K562 (cell line): Measurements from ENCODE around the gene TBL1X. TPM values are rescaled to one million over a fixed set of nuclear protein-coding genes. Genes with fewer than 3 reads are reported as not detected.

Experiments
- ATAC-seq: fragments of 200-7000 bp; cut with Tn5 transposase; 3 replicates; pipeline ENCODE4 v1.9.1; 2020; ENCODE audit warnings: moderate library complexity
- BruUV-seq: library from RNA; stranded (reverse); fragments of 400-500 nt; replicated peaks from 2 replicates; lab custom pipeline; 2021; lab: Mats Ljungman, UMichigan
- CTCF ChIA-PET: fragments of 300-600 bp; formaldehyde crosslinking; extraction: SDS; loops from one replicate; lab custom pipeline; 2021; ENCODE audit warnings: low intra/inter-chr PET ratio; lab: Yijun Ruan, JAX
- POLR2A ChIA-PET: fragments of 300-600, 350-650 bp; sonication (Branson Sonifier 250); formaldehyde crosslinking; extraction: SDS; loops from one replicate; lab custom pipeline; 2021; ENCODE audit warnings: antibody characterized with exemption, inconsistent platforms; lab: Yijun Ruan, JAX
- DNase-seq, 4 experiments: peaks; one replicate each; pipeline versions ENCODE4 v3.0.0 to v3.0.0-alpha.2; 2011 to 2018; ENCODE audit warnings: low spot score in 3 of 4, mixed read lengths in 3 of 4; ENCODE audit errors: extremely low read depth in 1 of 4
- FAIRE-seq: peaks from 2 replicates; lab custom pipeline; 2011; peaks lifted over from hg19 to GRCh38; lab: Jason Lieb, UNC
- H2AFZ ChIP-seq: 2 replicates; pipeline ENCODE4 v1.6.0; 2011; ENCODE audit warnings: low read depth, low read length, control low read depth, inconsistent platforms
- H3K27ac ChIP-seq: fragments of 200-600 bp; 3 replicates; pipeline ENCODE4 v1.8.0; 2011; ENCODE audit warnings: low read depth, mild to moderate bottlenecking, control low read depth, inconsistent platforms, low read length, moderate library complexity, mixed read lengths; ENCODE audit errors: extremely low read depth
- H3K27me3 ChIP-seq, 2 experiments: fragments of 300-600 bp in 1 of 2; 2 replicates in 1 of 2; 3 replicates in 1 of 2; pipeline versions ENCODE4 v1.6.0 to v1.8.0; 2011; ENCODE audit warnings: inconsistent platforms in 2 of 2, low read length in 2 of 2, mild to moderate bottlenecking in 1 of 2, mixed read lengths in 1 of 2, moderate library complexity in 1 of 2; ENCODE audit not compliant: control insufficient read depth in 2 of 2, insufficient read depth in 2 of 2
- H3K36me3 ChIP-seq: fragments of 300-600 bp; 3 replicates; pipeline ENCODE4 v1.8.0; 2011; ENCODE audit warnings: mild to moderate bottlenecking, low read length, inconsistent platforms; ENCODE audit not compliant: control insufficient read depth, insufficient read depth
- H3K4me1 ChIP-seq, 2 experiments: fragments of 200-600 bp in 1 of 2; replicated peaks in 1 of 2; 2 replicates in 1 of 2; 3 replicates in 1 of 2; pipeline versions ENCODE4 v1.5.1 to v1.8.0; 2011; ENCODE audit warnings: inconsistent platforms in 2 of 2, low read length in 2 of 2, mild to moderate bottlenecking in 1 of 2, mixed read lengths in 1 of 2, moderate library complexity in 1 of 2; ENCODE audit not compliant: control insufficient read depth in 2 of 2, insufficient read depth in 2 of 2
- H3K4me2 ChIP-seq: 2 replicates; pipeline ENCODE4 v1.6.1; 2011; ENCODE audit warnings: low read length, control low read depth, inconsistent platforms, mixed read lengths; ENCODE audit not compliant: insufficient read depth
- H3K4me3 ChIP-seq: fragments of 200-600 bp; sonication (generic), shearing (Covaris generic); 2 replicates; pipeline ENCODE4 v1.5.1; 2016; ENCODE audit warnings: control low read depth, inconsistent platforms
- H3K79me2 ChIP-seq: fragments of 200-600 bp; 3 replicates; pipeline ENCODE4 v1.8.0; 2011; ENCODE audit warnings: low read length, inconsistent platforms; ENCODE audit not compliant: control insufficient read depth, insufficient read depth
- H3K9ac ChIP-seq, 2 experiments: 2 replicates each; pipeline versions ENCODE4 v1.6.0 to v1.6.1; 2011; ENCODE audit warnings: low read depth in 2 of 2, low read length in 2 of 2, control low read depth in 1 of 2, inconsistent platforms in 1 of 2, mild to moderate bottlenecking in 1 of 2, mixed read lengths in 1 of 2; ENCODE audit not compliant: insufficient read depth in 1 of 2
- H3K9me1 ChIP-seq: one replicate; pipeline ENCODE4 v1.6.0; 2011; ENCODE audit warnings: inconsistent platforms, mild to moderate bottlenecking, low read length, moderate library complexity; ENCODE audit not compliant: control insufficient read depth, insufficient read depth
- H3K9me3 ChIP-seq: replicated peaks from 2 replicates; pipeline ENCODE4 v1.5.1; 2011; ENCODE audit warnings: low read depth, low read length, inconsistent platforms; ENCODE audit not compliant: control insufficient read depth, insufficient read depth
- H4K20me1 ChIP-seq: replicated peaks from 2 replicates; pipeline ENCODE4 v1.6.1; 2011; ENCODE audit warnings: low read length, inconsistent platforms, mixed read lengths; ENCODE audit not compliant: control insufficient read depth, insufficient read depth
- BRF2 ChIP-seq: IDR thresholded peaks from 3 replicates; pipeline ENCODE4 v1.6.1; 2011; ENCODE audit warnings: borderline replicate concordance, mild to moderate bottlenecking; ENCODE audit not compliant: insufficient read length, insufficient read depth
- C11orf30 ChIP-seq: fragments of 450-650 bp; IDR thresholded peaks from 2 replicates; pipeline ENCODE4 v1.6.1; 2016; ENCODE audit warnings: low read depth, mild to moderate bottlenecking
- CLOCK ChIP-seq: fragments of 250-450 bp; sonication (Bioruptor Pico); IDR thresholded peaks from 2 replicates; pipeline ENCODE4 v1.4.0; 2020; ENCODE audit warnings: mild to moderate bottlenecking, moderate library complexity, borderline replicate concordance
- E2F3 ChIP-seq: fragments of 250-450 bp; sonication (Bioruptor Pico); IDR thresholded peaks from 2 replicates; pipeline ENCODE4 v1.4.0; 2020; ENCODE audit warnings: mild to moderate bottlenecking
- KDM2B ChIP-seq: fragments of 250-450 bp; sonication (Bioruptor Pico); IDR thresholded peaks from 2 replicates; pipeline ENCODE4 v1.8.0; 2021; ENCODE audit warnings: mild to moderate bottlenecking, moderate library complexity
- POLR2G ChIP-seq: fragments of 200-400 bp; formaldehyde crosslinking; IDR thresholded peaks from 2 replicates; pipeline ENCODE4 v1.6.1; 2017; ENCODE audit warnings: low read depth, mild to moderate bottlenecking, antibody characterized with exemption, low read length, moderate library complexity
- SAFB ChIP-seq: fragments of 200-400 bp; formaldehyde crosslinking; IDR thresholded peaks from 2 replicates; pipeline ENCODE4 v1.6.1; 2017; ENCODE audit warnings: low read depth, low read length, borderline replicate concordance
- SETDB1 ChIP-seq: IDR thresholded peaks from one replicate; pipeline ENCODE4 v1.6.1; 2012; ENCODE audit warnings: low read length, control low read depth, inconsistent platforms
- SNRNP70 ChIP-seq: fragments of 200-400 bp; formaldehyde crosslinking; optimal IDR thresholded peaks from 2 replicates; pipeline ENCODE3; 2017; ENCODE audit warnings: low read depth, low read length
- SRSF9 ChIP-seq: fragments of 200-400 bp; formaldehyde crosslinking; IDR thresholded peaks from 2 replicates; pipeline ENCODE4 v1.6.1; 2017; ENCODE audit warnings: low read depth, low read length, borderline replicate concordance
- ZNF175 ChIP-seq: fragments of 200-800 bp; sonication (Bioruptor generic); IDR thresholded peaks from 2 replicates; pipeline ENCODE4 v1.6.1; 2016; ENCODE audit warnings: low read depth, mild to moderate bottlenecking, missing genetic modification characterization, missing compliant biosample characterization
- ZNF184 ChIP-seq: sonication (generic); formaldehyde crosslinking; IDR thresholded peaks from 2 replicates; pipeline ENCODE4 v1.5.0; 2020; ENCODE audit warnings: missing genetic modification reagents
- ZNF354B ChIP-seq: fragments of 250-450 bp; sonication (Bioruptor Pico); IDR thresholded peaks from 2 replicates; pipeline ENCODE4 v1.4.0; 2020
- ZNF57 ChIP-seq: fragments of 450-650 bp; formaldehyde crosslinking; IDR thresholded peaks from 2 replicates; pipeline ENCODE4 v1.4.0; 2020; ENCODE audit warnings: mild to moderate bottlenecking, moderate library complexity
- WGBS: fragments of 100-300 bp; shearing (Covaris generic); methylation state at CpG from one replicate; pipeline ENCODE4 v1.1.6; 2016; ENCODE audit warnings: low coverage, mixed read lengths; ENCODE audit not compliant: insufficient coverage; ENCODE audit errors: missing lambda C conversion rate; 5-methylcytosine and 5-hydroxymethylcytosine counted together
- in situ Hi-C: fragments of 300-500 bp; cut with MboI; formaldehyde crosslinking; loops from 4 replicates; pipeline ENCODE4 v1.15.0; 2018; ENCODE audit warnings: inconsistent platforms, mixed read lengths
- intact Hi-C: fragments of 100-400 bp; cut with micrococcal nuclease; formaldehyde crosslinking; loops from 2 replicates; pipeline ENCODE4 v1.14.2; 2022
- polyA plus RNA-seq, 8 experiments: library from polyadenylated mRNA; depleted of rRNA in 4 of 8; stranded (reverse) in 5 of 8; unstranded in 3 of 8; fragments of >200 nt; fragmentation: Nextera tagmentation in 2 of 8; fragmentation: Illumina TruSeq in 1 of 8; extraction: Ambion mirVana in 2 of 8; extraction: Trizol in 1 of 8; gene quantifications; 2 replicates each; pipeline versions ENCODE4 v1.2.1 to v1.2.3, GENCODE V29; 2011 to 2014; ENCODE audit warnings: inconsistent platforms in 1 of 8, missing spikeins in 1 of 8
- total RNA-seq, 7 experiments: library from RNA; depleted of rRNA in 6 of 7; stranded (reverse); fragments of >200 nt in 6 of 7; fragmentation: Illumina TruSeq in 2 of 7; extraction: Trizol in 2 of 7; gene quantifications; 2 replicates each; pipeline versions ENCODE4 v1.2.1 to v1.2.3, GENCODE V29; 2011 to 2021; ENCODE audit warnings: low replicate concordance in 1 of 7

The TBL1X gene
- total and polyA plus RNA-seq, 9 of the 15 experiments (the other 6 are each of a cell fraction or from before 2014, with no cell fraction given) = 6.0 to 49.6 (median 19.7) TPM

- Histone ChIP-seq H3K4me1 (peaks cover 0 to 7% of the 10 kb centered on the region in 2 experiments; a peak in 1 of 5 replicates), H3K9ac (no peak overlapping the region), H2AFZ (no peak overlapping the region), H3K36me3 (no peaks in the 10 kb centered on the region), H4K20me1 (no peaks in the 10 kb centered on the region), H3K79me2 (no peaks in the 10 kb centered on the region), H3K9me1 (no peaks in the 10 kb centered on the region), H3K27me3 (peaks cover 0 to 6% of the 10 kb centered on the region in 2 experiments; a peak in 3 of 5 replicates), H3K4me3 (no peak overlapping the region), H3K4me2 (no peak overlapping the region), H3K9me3 (no peaks in the 10 kb centered on the region), H3K27ac (no peak overlapping the region)
- ChIA-PET CTCF (no interaction called here), POLR2A (no interaction called here)
- ATAC-seq (no peak), FAIRE-seq (no peak), DNase-seq (no peak)
- TF ChIP-seq ZNF57 = no peak
- no TSS peak for BruUV-seq
- WGBS = 0% methylated on average over 2 of the region's 2 CpGs
- intact Hi-C loops = no loop called here
- in situ Hi-C loops = no loop called here
Observed at GRCh38 chrX:9788911-9789310, 324.1 kb downstream of the TBL1X start.

- in situ Hi-C loops (no loop called here), intact Hi-C loops (no loop called here)
- Histone ChIP-seq H3K4me1 (peaks cover 0 to 7% of the 10 kb centered on the region in 2 experiments; a peak in 1 of 5 replicates), H3K4me2 (no peak overlapping the region), H3K9me1 (no peaks in the 10 kb centered on the region), H2AFZ (no peak overlapping the region), H3K36me3 (no peaks in the 10 kb centered on the region), H3K9me3 (no peaks in the 10 kb centered on the region), H4K20me1 (no peaks in the 10 kb centered on the region), H3K4me3 (no peak overlapping the region), H3K79me2 (no peaks in the 10 kb centered on the region), H3K27ac (no peak overlapping the region), H3K27me3 (peaks cover 0 to 6% of the 10 kb centered on the region in 2 experiments; a peak in 3 of 5 replicates), H3K9ac (no peak overlapping the region)
- ATAC-seq = no peak
- FAIRE-seq = no peak
- CTCF ChIA-PET = no interaction called here
- no peak for DNase-seq
- no TSS peak for BruUV-seq
- POLR2A ChIA-PET = no interaction called here
- 6% methylated on average over 5 of the region's 5 CpGs for WGBS
- TF ChIP-seq E2F3 (CRISPR knock-in tag) (no peak), SNRNP70 (no peak), POLR2G (no peak), ZNF184 (no peak), C11orf30 (no peak), ZNF354B (no peak), SRSF9 (no peak), SETDB1 (no peak), ZNF175 (no peak), CLOCK (CRISPR knock-in tag) (no peak), SAFB (no peak), KDM2B (CRISPR knock-in tag) (no peak), BRF2 (no peak)
Observed at GRCh38 chrX:9789555-9789954, 324.7 kb downstream of the TBL1X start.
